SIG-M5 (cell line): ENCODE results near the gene GORAB.

Source experiments
- DNase-seq: peaks from one replicate; lab custom pipeline; 2025; lab: John Stamatoyannopoulos, UW

Gene GORAB

GRCh38 chr1:170537798-170538503 lies 6.0 kb downstream of the GORAB start:
- DNase-seq: no peak

DNA sequence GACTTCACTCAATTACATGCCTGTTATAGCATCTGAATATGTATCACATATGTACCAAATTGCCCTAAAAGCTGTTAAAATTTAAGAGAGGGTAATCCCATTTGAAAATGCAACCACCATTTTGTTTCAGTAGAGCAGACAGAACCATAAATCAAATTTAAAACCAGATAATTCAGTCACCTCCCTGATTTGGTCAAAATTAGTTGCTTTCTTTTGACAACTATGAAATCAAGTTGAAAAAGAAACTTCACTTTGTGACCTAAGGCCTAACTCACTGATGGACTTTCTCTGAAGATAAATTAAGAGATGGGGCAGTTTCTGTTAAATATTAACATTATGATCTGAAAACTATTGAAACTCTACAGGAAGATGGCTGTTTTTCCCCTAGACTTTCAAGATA lies 6.7 kb downstream of the GORAB start:
- DNase-seq: no peak

GRCh38 chr1:170539154-170539553 lies 7.2 kb downstream of the GORAB start:
- DNase-seq: no peak

- DNase-seq: no peak
These were observed 12.7 kb downstream of the GORAB start for GRCh38 chr1:170544624-170545023.

DNA sequence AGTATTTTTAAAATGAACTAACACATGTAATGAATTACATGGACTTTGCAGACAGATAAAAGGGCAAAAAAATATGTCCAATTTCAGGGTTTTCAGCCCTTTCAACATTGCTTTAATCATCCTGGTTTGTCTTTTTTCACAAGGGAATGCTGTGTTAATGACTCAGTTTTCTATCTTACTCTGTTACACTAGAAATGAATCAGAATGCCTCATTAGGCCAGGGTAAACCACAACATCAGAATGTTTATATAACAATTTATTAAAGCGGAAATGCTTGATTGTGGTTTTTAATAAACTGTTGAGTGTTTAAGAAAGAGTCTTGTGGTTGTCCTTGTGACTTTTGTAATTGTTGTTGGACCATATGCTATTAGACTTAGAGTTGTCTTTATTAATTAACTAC lies 13.5 kb downstream of the GORAB start:
- no peak for DNase-seq

DNA sequence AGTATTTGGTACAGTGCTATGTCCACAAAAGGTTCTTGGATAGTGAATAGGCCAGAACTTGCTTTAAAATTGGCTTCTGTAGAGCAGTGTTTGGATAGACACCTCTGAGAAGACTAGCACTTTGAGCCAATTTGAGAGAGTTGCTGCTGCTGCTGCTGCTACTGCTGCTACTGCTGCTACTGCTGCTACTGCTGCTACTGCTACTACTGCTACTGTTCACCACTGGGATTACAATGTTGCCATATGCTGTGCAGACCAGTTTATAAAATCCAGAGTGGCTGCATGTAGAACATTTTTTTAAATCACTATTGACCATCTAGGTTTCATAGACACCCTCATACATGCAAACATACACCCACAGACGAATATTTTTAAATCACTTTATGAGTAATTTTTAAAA lies 15.3 kb downstream of the GORAB start:
- DNase-seq: no peak

GRCh38 chr1:170548497-170548896 lies 16.5 kb downstream of the GORAB start:
- DNase-seq: no peak

GRCh38 chr1:170555370-170555769 lies 23.4 kb downstream of the GORAB start:
- no peak for DNase-seq

GRCh38 chr1:170556917-170557316 lies 25.0 kb downstream of the GORAB start:
- no peak for DNase-seq

DNA sequence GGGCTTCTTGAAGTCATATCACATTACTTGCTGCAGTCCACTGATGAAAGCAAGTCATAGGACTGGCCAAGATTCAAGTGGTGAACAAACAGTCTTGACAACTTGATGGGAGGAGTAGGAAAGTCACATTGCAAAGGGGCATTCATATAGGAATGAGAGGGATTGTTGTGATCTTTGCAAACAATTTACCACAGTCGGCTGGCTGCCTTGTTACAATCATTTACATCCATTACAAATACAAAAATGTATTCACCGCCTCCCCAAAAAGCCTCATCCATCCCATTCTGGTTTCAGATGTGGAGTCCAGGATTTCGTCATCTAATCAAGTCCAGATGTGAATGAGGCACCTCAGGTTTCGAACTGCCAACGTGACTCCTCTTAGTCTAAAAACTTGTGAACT lies 26.8 kb downstream of the GORAB start:
- DNase-seq: no peak

DNA sequence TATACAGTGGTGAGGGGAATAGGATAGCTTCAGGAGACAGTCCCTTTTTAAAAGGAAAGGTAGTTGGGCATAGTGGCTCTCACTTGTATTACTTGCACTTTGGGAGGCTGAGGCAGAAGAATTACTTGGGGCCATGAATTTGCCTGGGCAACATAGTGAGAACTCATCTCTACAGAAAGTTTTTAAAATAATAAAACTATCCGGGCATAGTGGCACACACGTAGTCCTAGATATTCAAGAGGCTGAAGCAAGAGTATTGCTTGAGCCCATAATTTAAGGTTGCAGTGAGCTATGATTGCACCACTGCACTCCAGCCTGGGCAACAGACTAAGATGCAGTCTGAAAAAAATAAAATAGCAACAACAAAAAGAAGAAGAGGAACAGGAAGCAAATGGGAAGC lies 27.2 kb downstream of the GORAB start:
- no peak for DNase-seq

- no peak for DNase-seq
These were observed 28.8 kb downstream of the GORAB start for GRCh38 chr1:170560681-170561285.

GRCh38 chr1:170562646-170563338 lies 30.8 kb downstream of the GORAB start:
- no peak for DNase-seq

DNA sequence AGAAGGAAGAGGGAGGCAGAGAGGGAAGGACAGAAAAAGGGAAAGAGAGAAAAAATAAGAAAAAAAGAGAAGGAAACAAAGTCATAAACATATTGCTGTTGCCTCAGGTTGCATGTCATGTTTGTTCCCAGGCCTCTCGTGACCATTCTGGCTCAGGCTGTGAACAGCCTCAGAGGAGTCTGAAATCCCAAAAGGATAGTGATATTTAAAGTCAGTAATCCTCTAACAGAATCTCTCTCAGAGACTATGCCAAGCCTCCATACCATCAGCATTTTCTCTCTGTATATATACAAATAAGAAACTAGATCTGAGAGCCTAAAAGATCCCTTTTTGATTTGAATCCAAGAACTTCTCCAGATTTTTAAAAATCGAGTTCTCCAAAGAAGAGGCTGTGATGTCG lies 35.2 kb downstream of the GORAB start:
- no peak for DNase-seq

DNA sequence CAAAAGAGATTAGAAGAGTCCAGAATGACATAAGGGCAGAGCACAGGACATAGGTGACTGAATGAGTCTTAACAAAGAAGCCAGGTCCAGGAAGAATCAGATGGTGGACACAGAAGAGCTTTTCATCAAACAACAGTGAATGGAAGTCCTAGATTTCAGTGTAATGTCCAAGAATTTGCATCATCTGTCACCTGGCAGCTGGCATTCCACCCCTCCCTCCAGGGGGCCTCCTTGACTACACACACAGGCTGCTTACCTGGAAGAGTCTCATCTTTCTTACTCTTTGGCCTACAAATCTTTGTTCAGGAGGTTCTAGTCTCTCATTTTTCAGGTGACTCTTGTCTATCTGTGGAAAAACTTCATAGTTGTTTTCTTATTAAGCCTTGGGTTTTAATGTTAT lies 36.2 kb downstream of the GORAB start:
- DNase-seq: no peak

- DNase-seq: no peak
These were observed 45.0 kb downstream of the GORAB start for GRCh38 chr1:170576980-170577379.

DNA sequence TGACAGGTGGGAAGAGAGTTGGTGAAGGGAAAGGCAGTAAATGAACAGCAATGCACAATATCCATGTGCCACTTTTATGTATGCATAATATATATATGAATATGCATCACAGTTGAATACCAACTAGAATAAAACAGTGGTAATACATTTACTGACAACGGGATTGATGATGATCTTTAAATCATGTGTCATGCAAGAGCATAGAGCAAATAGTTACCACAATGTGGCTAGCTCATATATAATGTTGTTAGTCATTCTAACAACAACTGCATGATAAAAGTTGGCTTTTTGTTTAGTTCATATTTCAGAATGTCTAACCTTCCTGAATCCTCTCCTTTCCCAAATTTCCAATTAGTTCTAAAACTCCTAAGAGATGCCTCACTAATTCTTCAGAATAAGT lies 46.4 kb downstream of the GORAB start:
- DNase-seq: no peak

DNA sequence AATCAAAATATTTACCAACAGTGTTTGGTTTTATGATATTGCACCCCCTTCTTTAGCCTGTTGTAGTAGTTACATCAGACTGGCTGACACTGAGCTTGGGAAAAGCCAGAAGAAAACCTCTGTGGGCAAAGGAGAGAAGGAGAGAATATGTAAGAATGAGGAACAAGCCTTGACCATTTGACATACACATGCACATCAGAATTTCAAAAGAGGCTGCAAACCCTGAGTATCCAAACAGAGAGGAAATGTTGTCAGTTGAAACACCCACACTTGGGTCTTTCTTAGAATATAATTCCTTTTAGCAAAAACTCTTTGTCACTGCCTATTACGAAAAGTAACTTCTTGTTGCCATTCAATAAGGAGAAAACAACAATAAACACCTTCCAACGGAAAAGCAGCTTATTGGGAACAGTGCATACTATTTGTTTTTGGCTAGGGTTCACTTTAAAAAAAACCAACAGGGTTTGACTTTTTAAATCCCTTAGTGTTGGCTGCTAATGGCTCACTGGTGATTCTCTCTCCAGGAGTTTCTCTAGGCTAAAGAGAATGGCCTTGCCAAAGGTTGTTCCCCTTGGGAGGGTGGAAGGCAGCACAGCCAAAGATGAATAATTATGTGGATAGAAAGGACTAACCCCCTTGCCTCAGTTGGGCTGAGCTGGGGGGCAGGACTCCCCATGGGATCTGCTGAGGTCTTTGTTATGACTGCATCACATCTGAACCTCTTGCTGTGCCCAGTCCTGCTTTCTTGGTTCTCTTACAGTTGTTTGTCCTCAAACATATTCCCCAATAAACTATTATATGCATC lies 48.9 kb downstream of the GORAB start:
- DNase-seq: no peak

- DNase-seq: no peak
These were observed 51.2 kb downstream of the GORAB start for GRCh38 chr1:170583186-170583585.

DNA sequence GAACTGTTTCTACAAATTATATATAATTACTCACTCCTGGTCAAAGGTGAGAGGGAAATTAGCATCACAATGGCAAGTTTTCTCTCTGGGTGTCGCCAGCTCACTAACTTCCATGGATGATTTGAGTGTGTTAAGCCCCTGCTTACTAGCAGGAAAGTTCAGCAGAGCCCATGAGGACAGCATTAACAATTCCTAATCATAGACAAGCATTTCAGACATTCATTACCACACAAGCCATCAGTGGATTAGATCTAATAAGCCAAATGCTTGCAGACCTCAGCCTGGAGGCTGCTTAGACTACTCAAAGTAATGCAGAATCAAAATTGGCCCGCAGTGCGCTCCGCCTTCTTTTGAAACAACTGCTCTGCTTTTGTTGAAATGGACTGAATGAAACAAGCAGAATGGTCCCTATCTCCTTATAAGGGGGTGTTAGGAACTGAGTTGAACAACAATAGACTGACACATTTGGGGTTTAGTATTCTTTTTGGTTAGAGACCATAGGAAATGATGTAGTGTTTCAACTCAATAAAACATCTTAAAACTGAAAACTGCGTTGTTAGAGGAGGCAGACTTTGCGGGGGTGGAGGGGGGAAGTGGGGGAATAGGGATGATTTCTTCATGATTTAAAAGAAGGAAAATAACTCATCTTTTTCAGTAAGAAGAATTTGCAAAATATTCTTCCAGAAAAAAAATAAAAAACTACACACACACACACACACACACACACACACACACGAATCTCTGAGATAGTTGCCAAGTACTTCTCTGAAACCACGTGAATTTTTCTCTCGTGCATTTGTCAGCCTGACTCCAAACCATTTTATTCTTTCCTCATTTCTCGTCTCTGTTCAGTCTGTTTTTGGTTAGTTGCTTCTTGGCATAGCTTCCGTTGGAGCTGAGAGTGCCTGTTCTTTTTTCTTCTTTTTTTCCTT lies 54.6 kb downstream of the GORAB start:
- no peak for DNase-seq

DNA sequence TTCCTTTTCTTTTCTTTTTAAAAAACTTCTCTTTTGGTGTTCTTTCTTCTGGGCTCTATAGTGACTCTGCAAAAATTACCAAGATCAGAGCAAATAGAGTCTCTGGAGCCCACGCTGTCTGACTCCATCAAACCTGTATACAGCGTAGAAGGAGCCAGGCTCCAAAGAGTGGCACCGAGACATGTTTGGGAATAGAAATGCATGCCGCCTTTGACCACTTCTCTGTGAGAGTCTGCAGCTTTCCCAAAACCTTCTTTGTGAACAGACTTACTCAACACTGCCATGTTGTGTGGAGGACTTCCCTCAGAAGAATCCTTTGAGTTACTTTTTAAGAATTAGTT lies 55.3 kb downstream of the GORAB start:
- DNase-seq: no peak
